Bone marrow (tissue), 2 donors: ENCODE measurements around the gene PCDHA10.
"Not testable (repeated sequence)": the region's sequence is repeated elsewhere in the genome, so short reads cannot be mapped to it uniquely, and the experiment has no call there.

Source experiments
- DNase-seq, 2 donors: peaks; one replicate each; lab custom pipeline; 2025; lab: John Stamatoyannopoulos, UW

The PCDHA10 gene

DNA sequence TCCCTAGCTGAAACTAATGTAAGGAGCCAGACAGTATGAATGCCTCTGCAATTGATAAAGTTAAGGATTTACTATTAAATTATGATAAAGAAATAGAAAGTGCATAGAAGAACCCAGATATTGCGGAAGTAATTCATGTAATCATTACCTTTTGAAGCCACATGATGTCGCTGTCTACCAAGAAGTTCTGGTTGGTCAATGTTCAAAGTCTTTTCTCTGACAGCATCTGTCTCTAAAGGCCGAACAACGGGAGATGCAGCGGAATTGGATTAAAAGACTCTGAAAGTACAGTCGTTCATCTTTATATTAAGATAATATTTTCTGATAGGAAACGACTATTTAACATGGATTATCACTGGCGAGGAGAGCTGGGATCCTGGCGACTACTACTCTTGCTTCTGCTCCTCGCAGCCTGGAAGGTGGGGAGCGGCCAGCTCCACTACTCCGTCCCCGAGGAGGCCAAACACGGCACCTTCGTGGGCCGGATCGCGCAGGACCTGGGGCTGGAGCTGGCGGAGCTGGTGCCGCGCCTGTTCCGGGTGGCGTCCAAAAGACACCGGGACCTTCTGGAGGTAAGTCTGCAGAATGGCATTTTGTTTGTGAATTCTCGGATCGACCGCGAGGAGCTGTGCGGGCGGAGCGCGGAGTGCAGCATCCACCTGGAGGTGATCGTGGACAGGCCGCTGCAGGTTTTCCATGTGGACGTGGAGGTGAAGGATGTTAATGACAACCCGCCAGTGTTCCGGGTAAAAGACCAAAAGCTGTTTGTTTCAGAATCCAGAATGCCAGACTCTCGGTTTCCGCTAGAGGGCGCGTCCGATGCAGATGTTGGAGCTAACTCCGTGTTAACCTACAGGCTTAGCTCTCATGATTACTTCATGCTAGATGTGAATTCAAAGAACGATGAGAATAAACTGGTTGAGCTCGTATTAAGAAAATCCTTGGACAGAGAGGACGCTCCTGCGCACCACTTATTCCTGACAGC is 14.4 kb upstream of the PCDHA10 start, which contains the start of gene PCDHA8:
TSS of gene PCDHA8 (plus strand) at position 210 of the 985 bp plus-strand sequence. CDS start at position 345, 135 bp downstream.
- no peak for DNase-seq

GRCh38 chr5:140842798-140843733 is 12.6 kb upstream of the PCDHA10 start:
- DNase-seq = no peak

DNA sequence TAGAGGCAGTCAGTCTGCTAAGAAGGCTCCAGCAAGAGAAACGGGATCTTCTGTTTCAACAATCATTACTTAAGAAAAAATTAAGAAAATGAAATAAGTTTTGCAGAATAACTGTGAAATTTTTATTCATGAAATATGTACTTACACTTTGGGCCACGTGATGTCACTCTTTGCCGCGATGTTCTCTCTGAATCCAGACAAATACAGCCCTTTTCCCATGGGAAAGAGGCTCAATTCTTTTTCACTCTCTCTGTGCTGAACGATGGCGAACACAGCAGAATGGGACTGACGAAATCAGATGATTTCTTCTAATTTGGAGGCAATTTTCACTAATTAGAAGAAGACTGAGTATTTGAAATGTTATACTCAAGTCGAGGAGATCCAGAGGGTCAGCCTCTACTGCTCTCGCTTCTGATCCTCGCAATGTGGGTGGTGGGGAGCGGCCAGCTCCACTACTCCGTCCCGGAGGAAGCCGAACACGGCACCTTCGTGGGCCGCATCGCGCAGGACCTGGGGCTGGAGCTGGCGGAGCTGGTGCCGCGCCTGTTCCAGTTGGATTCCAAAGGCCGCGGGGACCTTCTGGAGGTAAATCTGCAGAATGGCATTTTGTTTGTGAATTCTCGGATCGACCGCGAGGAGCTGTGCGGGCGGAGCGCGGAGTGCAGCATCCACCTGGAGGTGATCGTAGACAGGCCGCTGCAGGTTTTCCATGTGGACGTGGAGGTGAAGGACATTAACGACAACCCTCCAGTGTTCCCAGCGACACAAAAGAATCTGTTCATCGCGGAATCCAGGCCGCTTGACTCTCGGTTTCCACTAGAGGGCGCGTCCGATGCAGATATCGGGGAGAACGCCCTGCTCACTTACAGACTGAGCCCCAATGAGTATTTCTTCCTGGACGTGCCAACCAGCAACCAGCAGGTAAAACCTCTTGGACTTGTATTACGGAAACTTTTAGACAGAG is 7.3 kb upstream of the PCDHA10 start, which contains the start of gene PCDHA9:
TSS of gene PCDHA9 (plus strand) at position 244 of the 964 bp plus-strand sequence. CDS start at position 358, 114 bp downstream.
- DNase-seq = not testable (repeated sequence)

GRCh38 chr5:140849831-140850634 is 5.7 kb upstream of the PCDHA10 start:
- not testable (repeated sequence) for DNase-seq

GRCh38 chr5:140857177-140857986 is 1.7 kb downstream of the PCDHA10 start:
- no peak for DNase-seq

DNA sequence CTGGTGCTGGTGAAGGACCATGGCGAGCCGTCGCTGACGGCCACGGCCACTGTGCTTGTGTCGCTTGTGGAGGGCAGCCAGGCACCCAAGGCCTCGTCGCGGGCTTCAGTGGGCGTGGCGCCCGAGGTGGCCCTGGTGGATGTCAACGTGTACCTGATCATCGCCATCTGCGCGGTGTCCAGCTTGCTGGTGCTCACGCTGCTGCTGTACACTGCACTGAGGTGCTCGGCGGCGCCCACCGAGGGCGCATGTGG is 2.2 kb downstream of the PCDHA10 start:
- DNase-seq = no peak

DNA sequence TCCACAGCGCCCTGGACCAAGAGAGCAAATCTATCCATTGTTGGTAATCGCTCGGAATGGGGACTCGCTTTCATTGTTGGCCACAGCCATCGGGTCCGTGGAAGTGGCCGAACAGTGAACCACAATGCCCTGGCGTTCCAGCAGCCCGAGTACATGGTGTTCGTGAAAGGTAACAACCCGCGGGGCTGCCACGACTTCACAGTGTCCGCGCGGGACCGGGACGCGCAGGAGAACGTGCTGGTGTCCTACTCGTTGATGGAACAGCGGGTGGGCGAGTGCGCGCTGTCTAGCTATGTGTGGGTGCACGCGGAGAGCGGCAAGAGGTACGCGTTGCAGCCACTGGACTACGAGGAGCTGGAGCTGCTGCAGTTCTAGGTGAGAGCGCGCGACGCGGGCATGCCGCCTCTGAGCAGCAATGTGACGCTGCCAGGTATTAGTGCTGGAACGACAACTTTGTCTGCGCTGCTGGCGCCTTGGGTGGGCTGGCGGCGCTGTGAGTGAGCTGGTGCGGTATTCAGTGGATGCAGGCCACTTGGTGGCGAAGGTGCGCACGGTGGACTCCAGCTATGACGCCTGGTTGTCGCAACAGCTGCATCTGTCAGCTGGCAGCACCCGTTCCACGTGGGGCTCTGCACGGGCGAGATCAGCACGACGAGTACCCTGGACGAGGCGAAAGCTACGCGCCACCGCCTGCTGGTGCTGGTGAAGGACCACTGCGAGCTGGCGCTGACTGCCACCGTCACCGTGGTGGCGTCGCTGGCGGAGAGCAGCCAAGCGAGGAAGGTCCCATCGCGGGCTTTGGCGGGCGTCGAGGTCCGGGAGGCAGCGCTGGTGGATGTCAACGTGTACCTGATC is 7.0 kb downstream of the PCDHA10 start:
- no peak for DNase-seq

GRCh38 chr5:140868721-140869554 is 13.2 kb downstream of the PCDHA10 start, which contains the start of gene PCDHA11:
PCDHA11 (plus strand) TSS chr5:140868957; CDS start chr5:140869104, 147 bp downstream.
- no peak for DNase-seq

GRCh38 chr5:140869555-140869886 is 13.8 kb downstream of the PCDHA10 start:
- no peak for DNase-seq

DNA sequence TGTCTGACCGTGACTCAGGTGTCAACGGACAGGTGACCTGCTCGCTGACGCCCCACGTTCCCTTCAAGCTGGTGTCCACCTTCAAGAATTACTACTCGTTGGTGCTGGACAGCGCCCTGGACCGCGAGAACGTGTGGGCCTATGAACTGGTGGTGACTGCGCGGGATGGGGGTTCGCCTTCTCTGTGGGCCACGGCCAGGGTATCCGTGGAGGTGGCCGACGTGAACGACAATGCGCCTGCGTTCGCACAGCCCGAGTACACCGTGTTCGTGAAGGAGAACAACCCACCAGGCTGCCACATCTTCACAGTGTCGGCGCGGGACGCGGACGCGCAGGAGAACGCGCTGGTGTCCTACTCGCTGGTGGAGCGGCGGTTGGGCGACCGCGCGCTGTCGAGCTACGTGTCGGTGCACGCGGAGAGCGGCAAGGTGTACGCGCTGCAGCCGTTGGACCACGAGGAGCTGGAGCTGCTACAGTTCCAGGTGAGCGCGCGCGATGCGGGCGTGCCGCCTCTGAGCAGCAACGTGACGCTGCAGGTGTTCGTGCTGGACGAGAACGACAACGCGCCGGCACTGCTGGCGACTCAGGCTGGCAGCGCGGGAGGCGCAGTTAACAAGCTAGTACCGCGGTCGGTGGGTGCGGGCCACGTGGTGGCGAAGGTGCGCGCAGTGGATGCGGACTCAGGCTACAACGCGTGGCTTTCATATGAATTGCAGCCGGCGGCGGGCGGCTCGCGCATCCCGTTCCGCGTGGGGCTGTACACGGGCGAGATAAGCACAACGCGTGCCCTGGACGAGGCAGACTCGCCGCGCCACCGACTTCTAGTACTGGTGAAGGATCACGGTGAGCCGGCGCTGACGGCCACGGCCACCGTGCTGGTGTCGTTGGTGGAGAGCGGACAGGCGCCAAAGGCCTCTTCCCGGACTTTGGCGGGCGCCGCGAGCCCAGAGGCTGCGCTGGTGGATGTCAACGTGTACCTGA is 14.8 kb downstream of the PCDHA10 start:
- no peak for DNase-seq

GRCh38 chr5:140875085-140876065 is 19.7 kb downstream of the PCDHA10 start, which contains the start of gene PCDHA12:
PCDHA12 (plus strand) TSS chr5:140875308; CDS start chr5:140875473, 165 bp downstream.
- no peak for DNase-seq

GRCh38 chr5:140876541-140877261 is 21.0 kb downstream of the PCDHA10 start:
- DNase-seq = not testable (repeated sequence)

- no peak for DNase-seq
These were observed 21.5 kb downstream of the PCDHA10 start for GRCh38 chr5:140877262-140877581.

- DNase-seq = no peak
These were observed 26.3 kb downstream of the PCDHA10 start, which contains the start of gene PCDHA13 for GRCh38 chr5:140881889-140882590. PCDHA13 (plus strand) TSS chr5:140882124; CDS start chr5:140882269, 145 bp downstream.
